Lower lobe of right lung (tissue), 2 donors: ENCODE data around the gene ERMP1. TPM values are rescaled to one million over a fixed set of nuclear protein-coding genes. Genes with fewer than 3 reads are reported as not detected.
A peak's percentile ranks its signal among the peaks of the same experiment; 100 is the strongest.

Experiments used
- ATAC-seq, 2 donors: fragments of 200-7000 bp; cut with Tn5 transposase; one replicate each; pipeline ENCODE4 v1.9.1; 2020 to 2022; ENCODE audit warnings: mild to moderate bottlenecking in 2 of 2, moderate library complexity in 2 of 2
- DNase-seq: peaks from one replicate; pipeline ENCODE4 v3.0.0-alpha.2; 2020
- H3K27ac ChIP-seq: fragments of 200-600 bp; one replicate; pipeline ENCODE4 v1.8.0; 2022
- H3K27me3 ChIP-seq: fragments of 200-600 bp; one replicate; pipeline ENCODE4 v1.8.0; 2022; ENCODE audit warnings: low read depth
- H3K36me3 ChIP-seq: fragments of 200-600 bp; one replicate; pipeline ENCODE4 v1.8.0; 2022; ENCODE audit warnings: mild to moderate bottlenecking
- H3K4me1 ChIP-seq: fragments of 200-600 bp; one replicate; pipeline ENCODE4 v1.8.0; 2022
- H3K4me3 ChIP-seq: fragments of 200-600 bp; one replicate; pipeline ENCODE4 v1.8.0; 2022; ENCODE audit warnings: mild to moderate bottlenecking
- H3K9me3 ChIP-seq: fragments of 200-600 bp; one replicate; pipeline ENCODE4 v1.8.0; 2022
- CTCF ChIP-seq: fragments of 200-600 bp; IDR thresholded peaks from one replicate; pipeline ENCODE4 v1.8.0; 2022; ENCODE audit warnings: antibody characterized with exemption, mild to moderate bottlenecking
- intact Hi-C: fragments of 100-400 bp; cut with DNase I; formaldehyde crosslinking; loops from one replicate; pipeline ENCODE4 v1.11.0; 2022
- total RNA-seq: library from RNA; stranded (reverse); fragmentation: NEBNext Ultra II Directional; extraction: Animal tissue kit (Norgen Biotek cat#: 25700); gene quantifications from one replicate; pipeline ENCODE4 v1.2.1, GENCODE V29; 2021
- donor health status: DM: no; HTN: yes; CAD: no; lungs with severe emphysema.

Gene ERMP1
- total RNA-seq, 1 donor from 2014 or later: 26.2 TPM

GRCh38 chr9:5841771-5842573, 9.1 kb upstream of the ERMP1 start:
- ATAC-seq (no peak), DNase-seq (no peak)
- Histone ChIP-seq H3K36me3 (no peaks in the 10 kb centered on the region), H3K4me1 (peaks cover 32% of the 10 kb centered on the region), H3K27ac (no peak overlapping the region), H3K27me3 (no peaks in the 10 kb centered on the region), H3K9me3 (no peaks in the 10 kb centered on the region), H3K4me3 (no peak overlapping the region)
- TF ChIP-seq CTCF: no peak
- intact Hi-C loops: no loop called here

- Histone ChIP-seq H3K9me3 (no peaks in the 10 kb centered on the region), H3K4me3 (no peak overlapping the region), H3K36me3 (no peaks in the 10 kb centered on the region), H3K4me1 (peaks cover 28% of the 10 kb centered on the region), H3K27me3 (no peaks in the 10 kb centered on the region), H3K27ac (no peak overlapping the region)
- intact Hi-C loops: no loop called here
- ATAC-seq (no peak), DNase-seq (no peak)
- TF ChIP-seq CTCF: no peak
These were observed 7.9 kb upstream of the ERMP1 start for GRCh38 chr9:5840788-5841187.

DNA sequence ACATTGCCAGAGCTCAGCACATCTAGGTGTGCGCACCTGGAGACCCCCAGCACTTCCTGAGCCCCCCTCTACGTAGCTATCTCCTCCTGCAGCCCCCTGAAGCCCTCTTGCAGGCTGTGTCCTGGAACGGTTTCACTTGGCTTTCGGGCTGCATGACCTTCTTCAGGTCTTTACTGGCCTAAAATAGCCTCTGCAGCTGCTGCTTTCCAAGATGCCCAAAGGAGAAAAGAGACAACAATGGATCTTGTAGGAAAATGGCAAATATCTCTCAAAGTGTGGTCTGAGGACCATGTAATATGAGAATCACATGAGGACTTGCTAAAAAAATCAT, 6.6 kb upstream of the ERMP1 start:
- Histone ChIP-seq H3K4me1 (peaks cover 17% of the 10 kb centered on the region), H3K9me3 (no peaks in the 10 kb centered on the region), H3K27ac (no peak overlapping the region), H3K4me3 (no peak overlapping the region), H3K36me3 (no peaks in the 10 kb centered on the region), H3K27me3 (no peaks in the 10 kb centered on the region)
- intact Hi-C loops: no loop called here
- no peak for DNase-seq
- ATAC-seq: no peak
- TF ChIP-seq CTCF: no peak

DNA sequence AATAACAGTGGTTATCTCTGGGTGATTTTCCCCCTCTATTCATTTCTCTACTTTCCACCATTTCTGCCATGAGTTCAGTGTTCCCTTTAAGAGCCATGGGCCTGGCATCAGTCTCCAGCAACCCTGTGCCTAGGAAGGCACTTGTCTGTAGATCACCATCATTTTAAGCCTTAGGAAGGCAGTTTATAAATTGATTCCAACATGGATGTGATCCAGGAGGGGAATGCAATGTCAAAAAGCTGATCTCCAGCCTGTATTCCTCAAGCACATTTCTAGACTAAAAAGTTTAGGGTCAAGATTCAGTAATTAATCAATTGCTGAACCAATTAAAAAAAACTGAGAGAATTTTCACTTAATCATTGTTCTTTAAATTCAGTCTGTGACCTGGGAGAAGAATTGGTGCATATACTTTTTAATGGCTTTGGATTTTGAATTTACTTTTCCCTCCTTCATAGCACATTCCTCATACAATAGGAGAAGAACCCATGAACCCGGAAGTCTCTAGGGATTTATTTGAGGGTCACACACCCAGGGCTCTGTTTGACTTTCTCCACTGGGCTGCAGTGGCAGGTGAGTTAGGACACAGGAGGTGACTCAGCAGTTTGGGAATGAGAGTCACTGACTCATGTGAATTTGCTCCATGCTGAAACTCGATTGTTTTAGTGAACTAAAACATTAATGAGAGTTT, 6.1 kb upstream of the ERMP1 start:
- Histone ChIP-seq H3K36me3 (no peaks in the 10 kb centered on the region), H3K4me1 (peaks cover 12% of the 10 kb centered on the region), H3K4me3 (no peak overlapping the region), H3K27ac (no peak overlapping the region), H3K9me3 (no peaks in the 10 kb centered on the region), H3K27me3 (no peaks in the 10 kb centered on the region)
- no peak for TF ChIP-seq CTCF
- intact Hi-C loops: no loop called here
- DNase-seq (no peak), ATAC-seq (peak; percentile 67 to 79)

DNA sequence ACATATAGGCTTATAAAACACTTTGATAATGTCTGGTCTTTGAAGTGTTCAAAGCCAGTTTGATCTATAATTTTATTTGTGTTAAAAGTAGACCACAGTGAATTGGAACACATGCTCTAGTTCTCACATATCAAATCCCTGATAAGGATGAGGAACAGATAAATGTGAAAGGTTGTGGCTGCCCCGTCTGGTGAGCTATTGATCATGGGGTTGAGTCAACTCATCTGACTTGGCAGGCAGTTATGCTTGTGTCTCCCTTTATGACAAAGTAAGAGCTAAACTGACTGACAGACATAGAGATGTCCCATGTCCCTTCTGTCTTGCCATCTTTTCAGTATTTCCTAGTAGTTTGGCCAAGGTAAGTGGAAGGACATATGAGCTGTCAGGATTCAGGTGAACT, 2.9 kb upstream of the ERMP1 start:
- no peak for TF ChIP-seq CTCF
- H3K4me3 ChIP-seq: no peak overlapping the region
- no peak for DNase-seq
- H3K9me3 ChIP-seq: no peaks in the 10 kb centered on the region
- H3K27ac ChIP-seq: no peak overlapping the region
- H3K4me1 ChIP-seq: peaks cover 20% of the 10 kb centered on the region
- H3K36me3 ChIP-seq: no peaks in the 10 kb centered on the region
- ATAC-seq: no peak
- intact Hi-C loops: no loop called here
- no peaks in the 10 kb centered on the region for H3K27me3 ChIP-seq
